ENCODE measurements around the gene RASA2. TPM values are rescaled to one million over a fixed set of nuclear protein-coding genes. Genes with fewer than 3 reads are reported as not detected.
"Not testable (repeated sequence)": the region's sequence is repeated elsewhere in the genome, so short reads cannot be mapped to it uniquely, and the experiment has no call there.

Gene RASA2
- total RNA-seq, 4 donors from 2014 or later: 9.0 to 70.3 (median 21.5) TPM

DNA sequence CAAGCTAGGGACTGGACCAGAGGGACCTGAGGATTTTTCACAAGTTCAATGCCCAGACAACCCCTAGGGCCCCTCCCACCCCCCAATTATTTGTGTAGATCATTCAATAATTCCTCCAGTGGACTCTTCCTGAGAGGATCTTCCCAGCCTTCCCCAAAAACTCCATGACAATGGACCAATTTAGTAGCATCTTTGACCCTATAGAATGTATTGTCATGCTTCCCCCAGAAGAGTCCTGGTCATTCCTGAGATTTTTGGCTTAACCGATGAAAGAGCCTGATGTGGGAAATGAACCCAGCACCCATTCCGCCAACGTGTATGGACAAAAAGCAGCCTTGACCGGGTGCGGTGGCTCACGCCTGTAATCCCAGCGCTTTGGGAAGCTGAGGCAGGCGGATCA is 132.1 kb downstream of the RASA2 start:
- TF ChIP-seq, protein P1, sequence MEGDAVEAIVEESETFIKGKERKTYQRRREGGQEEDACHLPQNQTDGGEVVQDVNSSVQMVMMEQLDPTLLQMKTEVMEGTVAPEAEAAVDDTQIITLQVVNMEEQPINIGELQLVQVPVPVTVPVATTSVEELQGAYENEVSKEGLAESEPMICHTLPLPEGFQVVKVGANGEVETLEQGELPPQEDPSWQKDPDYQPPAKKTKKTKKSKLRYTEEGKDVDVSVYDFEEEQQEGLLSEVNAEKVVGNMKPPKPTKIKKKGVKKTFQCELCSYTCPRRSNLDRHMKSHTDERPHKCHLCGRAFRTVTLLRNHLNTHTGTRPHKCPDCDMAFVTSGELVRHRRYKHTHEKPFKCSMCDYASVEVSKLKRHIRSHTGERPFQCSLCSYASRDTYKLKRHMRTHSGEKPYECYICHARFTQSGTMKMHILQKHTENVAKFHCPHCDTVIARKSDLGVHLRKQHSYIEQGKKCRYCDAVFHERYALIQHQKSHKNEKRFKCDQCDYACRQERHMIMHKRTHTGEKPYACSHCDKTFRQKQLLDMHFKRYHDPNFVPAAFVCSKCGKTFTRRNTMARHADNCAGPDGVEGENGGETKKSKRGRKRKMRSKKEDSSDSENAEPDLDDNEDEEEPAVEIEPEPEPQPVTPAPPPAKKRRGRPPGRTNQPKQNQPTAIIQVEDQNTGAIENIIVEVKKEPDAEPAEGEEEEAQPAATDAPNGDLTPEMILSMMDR (IDR thresholded peaks at IDR 0.05): no peak
- no peak for TF ChIP-seq POLR2AphosphoS5 (IDR thresholded peaks at IDR 0.05)
- no peak for TF ChIP-seq EP300 (IDR thresholded peaks at IDR 0.05; ENCODE audit: low read depth)
- TF ChIP-seq POLR2A (IDR thresholded peaks at IDR 0.05): no peak
- Histone ChIP-seq H3K9me3 (no peaks in the 10 kb centered on the region), H3K27ac (no peak overlapping the region), H3K27me3 (no peaks in the 10 kb centered on the region), H3K4me1 (peaks cover 0 to 3% (median 0%) of the 10 kb centered on the region in 4 donors), H3K36me3 (no peaks in the 10 kb centered on the region), H3K4me3 (no peak overlapping the region)
- 93 to 100% methylated on average over 1 to 8 of the region's 8 CpGs for WGBS, 2 donors (ENCODE audit: low coverage in 1 of 2)
- in situ Hi-C loops (cut with MboI; ENCODE audit: low pct_ligation_motif_present in 1 of 4, low pct_unique_long_range_greater_than_20kb in 1 of 4, low sequenced_read_pairs in 3 of 4): loop anchor here in 1 of 4 donors (25.0 kb wide), 1 partner anchor 293 kb away; no protein-coding TSS in a partner anchor
- no peak for DNase-seq
- intact Hi-C loops (cut with DNase I; ENCODE audit: low total_unique reads): no loop called here

GRCh38 chr3:141619450-141619849 is 132.6 kb downstream of the RASA2 start:
- WGBS, 2 donors (ENCODE audit: low coverage in 1 of 2): 75 to 100% methylated on average over 1 to 4 of the region's 4 CpGs
- Histone ChIP-seq H3K9me3 (no peaks in the 10 kb centered on the region), H3K4me3 (no peak overlapping the region), H3K4me1 (no peaks in the 10 kb centered on the region), H3K27ac (no peak overlapping the region), H3K36me3 (no peaks in the 10 kb centered on the region), H3K27me3 (no peaks in the 10 kb centered on the region)
- DNase-seq: no peak
- TF ChIP-seq POLR2AphosphoS5 (IDR thresholded peaks at IDR 0.05) (no peak), POLR2A (IDR thresholded peaks at IDR 0.05) (no peak), EP300 (IDR thresholded peaks at IDR 0.05; ENCODE audit: low read depth) (no peak)
- TF ChIP-seq, protein P1 (IDR thresholded peaks at IDR 0.05): no peak
- intact Hi-C loops (cut with DNase I; ENCODE audit: low total_unique reads): no loop called here
- in situ Hi-C loops (cut with MboI; ENCODE audit: low pct_ligation_motif_present in 1 of 4, low pct_unique_long_range_greater_than_20kb in 1 of 4, low sequenced_read_pairs in 3 of 4): loop anchor here in 1 of 4 donors (25.0 kb wide), 1 partner anchor 293 kb away; no protein-coding TSS in a partner anchor

DNA sequence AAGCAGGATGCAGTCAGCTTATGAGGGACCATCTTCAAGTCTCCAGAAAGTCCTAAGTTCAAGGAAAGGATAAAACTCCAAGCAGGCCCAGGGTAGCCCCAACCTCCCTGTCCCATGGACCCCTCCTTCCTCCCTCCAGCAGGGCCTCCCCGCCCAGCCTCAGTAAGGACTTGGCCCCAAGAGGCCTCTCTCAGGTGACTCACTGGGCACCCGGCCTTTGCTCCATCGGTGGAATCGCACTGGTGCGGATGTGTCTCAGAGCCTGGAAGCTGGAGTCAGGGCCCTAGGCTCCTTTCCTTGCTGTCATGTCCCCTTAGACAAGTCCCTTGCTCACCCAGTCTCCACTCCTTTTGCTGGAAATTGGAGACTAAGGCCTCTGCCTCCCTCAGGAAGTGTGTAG is 136.9 kb downstream of the RASA2 start:
- intact Hi-C loops (cut with DNase I; ENCODE audit: low total_unique reads) (no loop called here), in situ Hi-C loops (cut with MboI; ENCODE audit: low pct_ligation_motif_present in 1 of 4, low pct_unique_long_range_greater_than_20kb in 1 of 4, low sequenced_read_pairs in 3 of 4) (loop anchor here in 1 of 4 donors (25.0 kb wide), 1 partner anchor 289 kb away; no protein-coding TSS in a partner anchor)
- TF ChIP-seq EP300 (IDR thresholded peaks at IDR 0.05; ENCODE audit: low read depth): no peak
- TF ChIP-seq POLR2A (IDR thresholded peaks at IDR 0.05): no peak
- TF ChIP-seq POLR2AphosphoS5 (IDR thresholded peaks at IDR 0.05): no peak
- TF ChIP-seq, protein P1 (IDR thresholded peaks at IDR 0.05): no peak
- Histone ChIP-seq H3K4me3 (no peak overlapping the region), H3K4me1 (no peaks in the 10 kb centered on the region), H3K27ac (no peak overlapping the region), H3K27me3 (no peaks in the 10 kb centered on the region), H3K36me3 (no peaks in the 10 kb centered on the region), H3K9me3 (peaks cover 0 to 1% of the 10 kb centered on the region in 2 donors)
- DNase-seq: no peak
- WGBS, 2 donors (ENCODE audit: low coverage in 1 of 2): 73% methylated on average over 5 of the region's 5 CpGs; no CpG with 5 or more reads in 1 of the 2 donors

DNA sequence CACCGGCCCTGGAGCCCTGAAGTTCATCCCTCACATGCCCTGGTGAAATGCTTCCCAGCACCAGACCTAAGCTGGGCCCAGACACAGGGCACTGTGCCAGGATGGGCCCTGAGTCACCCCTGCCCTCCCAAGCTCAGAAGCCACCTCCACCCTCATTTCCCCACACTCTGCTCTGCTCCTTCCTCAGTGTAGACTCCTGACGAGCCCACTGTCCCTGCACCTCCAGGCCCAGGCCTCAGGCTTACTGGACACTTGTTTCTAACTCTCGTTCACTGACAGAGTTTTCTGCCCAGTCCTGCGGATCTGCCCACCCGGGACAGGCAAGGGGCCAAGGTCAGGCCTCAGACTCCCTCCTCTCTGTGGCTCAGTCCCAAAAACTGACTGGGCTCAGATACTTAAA is 138.7 kb downstream of the RASA2 start:
- Histone ChIP-seq H3K4me1 (no peaks in the 10 kb centered on the region), H3K27ac (no peak overlapping the region), H3K4me3 (no peak overlapping the region), H3K36me3 (no peaks in the 10 kb centered on the region), H3K27me3 (no peaks in the 10 kb centered on the region), H3K9me3 (peaks cover 0 to 3% of the 10 kb centered on the region in 2 donors)
- TF ChIP-seq POLR2AphosphoS5 (IDR thresholded peaks at IDR 0.05): no peak
- TF ChIP-seq, protein P1 (IDR thresholded peaks at IDR 0.05): no peak
- no peak for TF ChIP-seq EP300 (IDR thresholded peaks at IDR 0.05; ENCODE audit: low read depth)
- no peak for TF ChIP-seq POLR2A (IDR thresholded peaks at IDR 0.05)
- no peak for DNase-seq
- 85% methylated on average over 4 of the region's 5 CpGs; no CpG with 5 or more reads in 1 of the 2 donors for WGBS, 2 donors (ENCODE audit: low coverage in 1 of 2)
- in situ Hi-C loops (cut with MboI; ENCODE audit: low pct_ligation_motif_present in 1 of 4, low pct_unique_long_range_greater_than_20kb in 1 of 4, low sequenced_read_pairs in 3 of 4) (no loop called here), intact Hi-C loops (cut with DNase I; ENCODE audit: low total_unique reads) (no loop called here)

DNA sequence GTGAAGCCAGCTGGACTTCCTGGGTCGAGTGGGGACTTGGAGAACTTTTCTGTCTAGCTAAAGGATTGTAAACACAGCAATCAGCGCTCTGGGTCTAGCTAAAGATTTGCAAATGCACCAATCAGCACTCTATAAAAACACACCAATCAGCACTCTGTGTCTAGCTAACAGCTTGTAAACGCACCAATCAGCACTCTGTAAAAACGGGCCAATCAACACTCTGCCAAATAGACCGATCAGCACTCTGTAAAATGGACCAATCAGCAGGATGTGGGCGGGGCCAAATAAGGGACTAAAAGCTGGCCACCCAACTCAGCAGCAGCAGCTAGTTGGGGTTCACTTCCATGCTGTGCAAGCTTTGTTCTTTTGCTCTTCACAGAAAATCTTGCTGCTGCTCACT is 141.5 kb downstream of the RASA2 start:
- in situ Hi-C loops (cut with MboI; ENCODE audit: low pct_ligation_motif_present in 1 of 4, low pct_unique_long_range_greater_than_20kb in 1 of 4, low sequenced_read_pairs in 3 of 4); H3K36me3 ChIP-seq; H3K4me3 ChIP-seq; H3K27ac ChIP-seq; H3K9me3 ChIP-seq; intact Hi-C loops (cut with DNase I; ENCODE audit: low total_unique reads); H3K27me3 ChIP-seq; H3K4me1 ChIP-seq; DNase-seq: not testable (repeated sequence)
- WGBS, 2 donors (ENCODE audit: low coverage in 1 of 2): 60 to 62% methylated on average over 2 to 6 of the region's 6 CpGs

- H3K9me3 ChIP-seq; H3K4me1 ChIP-seq; DNase-seq; H3K4me3 ChIP-seq; H3K27me3 ChIP-seq; intact Hi-C loops (cut with DNase I; ENCODE audit: low total_unique reads); H3K36me3 ChIP-seq; H3K27ac ChIP-seq; in situ Hi-C loops (cut with MboI; ENCODE audit: low pct_ligation_motif_present in 1 of 4, low pct_unique_long_range_greater_than_20kb in 1 of 4, low sequenced_read_pairs in 3 of 4): not testable (repeated sequence)
- WGBS, 2 donors (ENCODE audit: low coverage in 1 of 2): 94% methylated on average over 7 of the region's 7 CpGs; no CpG with 5 or more reads in 1 of the 2 donors
Measured at GRCh38 chr3:141628868-141629441, 142.1 kb downstream of the RASA2 start.

All from transverse colon (tissue), 4 donors.